GM19324 (cell line): ENCODE results near the gene CALML4.
"Not testable (repeated sequence)": the region's sequence is repeated elsewhere in the genome, so short reads cannot be mapped to it uniquely, and the experiment has no call there.

Source experiments
- ATAC-seq: cut with Tn5 transposase; IDR thresholded peaks from one replicate; pipeline ENCODE4 v1.9.1; 2021; ENCODE audit warnings: mild to moderate bottlenecking, moderate library complexity; ENCODE audit not compliant: unreplicated experiment, low FRiP score

The CALML4 gene

GRCh38 chr15:68225442-68225841, 20.3 kb upstream of the CALML4 start:
- not testable (repeated sequence) for ATAC-seq

GRCh38 chr15:68224546-68225250, 19.6 kb upstream of the CALML4 start:
- no peak for ATAC-seq

- ATAC-seq: no peak
These were observed 19.0 kb upstream of the CALML4 start for GRCh38 chr15:68224108-68224507.

- ATAC-seq: no peak
These were observed 18.0 kb upstream of the CALML4 start for GRCh38 chr15:68223171-68223570.

- ATAC-seq: not testable (repeated sequence)
These were observed 17.3 kb upstream of the CALML4 start for GRCh38 chr15:68222432-68222743.

- ATAC-seq: not testable (repeated sequence)
These were observed 16.6 kb upstream of the CALML4 start for GRCh38 chr15:68221530-68222431.

GRCh38 chr15:68220967-68221366, 15.8 kb upstream of the CALML4 start:
- no peak for ATAC-seq

GRCh38 chr15:68220489-68220888, 15.4 kb upstream of the CALML4 start:
- ATAC-seq: no peak

- ATAC-seq: no peak
These were observed 14.0 kb upstream of the CALML4 start for GRCh38 chr15:68218847-68219798.

GRCh38 chr15:68218331-68218730, 13.2 kb upstream of the CALML4 start:
- ATAC-seq: no peak

GRCh38 chr15:68217341-68217740, 12.2 kb upstream of the CALML4 start:
- no peak for ATAC-seq

GRCh38 chr15:68214838-68215254, 9.7 kb upstream of the CALML4 start:
- ATAC-seq: no peak

- ATAC-seq: no peak
These were observed 9.1 kb upstream of the CALML4 start for GRCh38 chr15:68213991-68214837.

- ATAC-seq: not testable (repeated sequence)
These were observed 8.3 kb upstream of the CALML4 start for GRCh38 chr15:68213491-68213845.

GRCh38 chr15:68211656-68212320, 6.7 kb upstream of the CALML4 start:
- ATAC-seq: no peak

GRCh38 chr15:68210821-68211655, 5.9 kb upstream of the CALML4 start:
- ATAC-seq: no peak

- ATAC-seq: no peak
These were observed 5.3 kb upstream of the CALML4 start for GRCh38 chr15:68210409-68210756.

GRCh38 chr15:68209735-68210408, 4.7 kb upstream of the CALML4 start:
- no peak for ATAC-seq
